SK-N-SH (cell line): Measurements from ENCODE around the gene C20orf144. TPM values are rescaled to one million over a fixed set of nuclear protein-coding genes. Genes with fewer than 3 reads are reported as not detected.

ENCODE experiments used
- CTCF ChIA-PET: fragments of 300-600, 350-600 bp; formaldehyde crosslinking; extraction: SDS; loops from one replicate; lab custom pipeline; 2021; lab: Yijun Ruan, JAX
- POLR2A ChIA-PET: fragments of 350-600 bp; sonication (Branson Sonifier 250); formaldehyde crosslinking; extraction: SDS; loops from one replicate; lab custom pipeline; 2020; ENCODE audit warnings: antibody characterized with exemption, inconsistent platforms; lab: Yijun Ruan, JAX
- DNase-seq: peaks from one replicate; pipeline ENCODE4 v3.0.0; 2012
- H2AFZ ChIP-seq: fragments of 200-600 bp; sonication (generic); 2 replicates; pipeline ENCODE4 v1.8.1; 2016; ENCODE audit warnings: antibody characterized with exemption, mild to moderate bottlenecking, low read depth
- H3F3A ChIP-seq: fragments of 200-600 bp; sonication (generic); replicated peaks from 2 replicates; pipeline ENCODE3; 2016; ENCODE audit warnings: antibody characterized with exemption, mild to moderate bottlenecking; ENCODE audit not compliant: insufficient read depth
- H3K27ac ChIP-seq, 2 experiments: fragments of 200-500 bp in 1 of 2; fragments of 200-600 bp in 1 of 2; sonication (Bioruptor generic) in 1 of 2; sonication (generic), shearing (Covaris generic) in 1 of 2; 2 replicates each; pipeline versions ENCODE4 v1.5.1 to v1.6.1; 2014 to 2016; ENCODE audit warnings: low read depth in 2 of 2, inconsistent platforms in 1 of 2, low read length in 1 of 2, mild to moderate bottlenecking in 1 of 2, mixed read lengths in 1 of 2
- H3K27me3 ChIP-seq: fragments of 200-600 bp; sonication (generic), shearing (Covaris generic); 2 replicates; pipeline ENCODE4 v1.6.1; 2016; ENCODE audit warnings: mixed run types; ENCODE audit not compliant: insufficient read depth
- H3K36me3 ChIP-seq, 2 experiments: fragments of 200-500 bp in 1 of 2; fragments of 200-600 bp in 1 of 2; sonication (Bioruptor generic) in 1 of 2; sonication (generic) in 1 of 2; replicated peaks in 1 of 2; 2 replicates each; pipeline versions ENCODE3 to v1.5.1; 2014 to 2016; ENCODE audit warnings: low read length in 1 of 2, mild to moderate bottlenecking in 1 of 2; ENCODE audit not compliant: insufficient read depth in 2 of 2, control insufficient read depth in 1 of 2
- H3K4me1 ChIP-seq, 2 experiments: fragments of 200-500 bp in 1 of 2; fragments of 200-600 bp in 1 of 2; sonication (Bioruptor generic) in 1 of 2; sonication (generic), shearing (Covaris generic) in 1 of 2; 2 replicates each; pipeline versions ENCODE4 v1.5.1 to v1.6.1; 2014 to 2016; ENCODE audit warnings: low read depth in 1 of 2, low read length in 1 of 2, mixed run types in 1 of 2; ENCODE audit not compliant: insufficient read depth in 2 of 2, control insufficient read depth in 1 of 2
- H3K4me2 ChIP-seq: fragments of 200-600 bp; sonication (generic), shearing (Covaris generic); 2 replicates; pipeline ENCODE4 v1.6.1; 2017; ENCODE audit warnings: mixed run types
- H3K4me3 ChIP-seq, 2 experiments: fragments of 200-500 bp in 1 of 2; fragments of 200-600 bp in 1 of 2; sonication (Bioruptor generic) in 1 of 2; sonication (generic), shearing (Covaris generic) in 1 of 2; 2 replicates each; pipeline versions ENCODE4 v1.5.1 to v1.8.1; 2014 to 2016; ENCODE audit warnings: low read depth in 2 of 2, inconsistent platforms in 1 of 2, low read length in 1 of 2, mild to moderate bottlenecking in 1 of 2, mixed read lengths in 1 of 2, moderate library complexity in 1 of 2
- H3K79me2 ChIP-seq: fragments of 200-600 bp; sonication (generic); 2 replicates; pipeline ENCODE4 v1.8.1; 2017; ENCODE audit warnings: mild to moderate bottlenecking; ENCODE audit not compliant: insufficient read depth
- H3K9ac ChIP-seq: fragments of 200-600 bp; sonication (generic); 2 replicates; pipeline ENCODE4 v1.6.1; 2017; ENCODE audit warnings: mixed run types
- H3K9me2 ChIP-seq: fragments of 200-600 bp; sonication (generic); 2 replicates; pipeline ENCODE4 v1.6.1; 2017; ENCODE audit warnings: mixed run types
- H3K9me3 ChIP-seq: fragments of 200-600 bp; sonication (generic); 2 replicates; pipeline ENCODE4 v1.6.1; 2017; ENCODE audit warnings: mixed run types, mild to moderate bottlenecking, moderate library complexity
- H4K20me1 ChIP-seq: fragments of 200-600 bp; sonication (generic); 2 replicates; pipeline ENCODE4 v1.6.1; 2017; ENCODE audit warnings: mild to moderate bottlenecking, mixed run types; ENCODE audit not compliant: insufficient read depth
- CTCF ChIP-seq: fragments of 200-600 bp; sonication (generic); IDR thresholded peaks from 2 replicates; pipeline ENCODE4 v1.6.1; 2017; ENCODE audit warnings: antibody characterized with exemption, mild to moderate bottlenecking, moderate library complexity
- EZH2phosphoT487 ChIP-seq: fragments of 200-600 bp; sonication (generic); IDR thresholded peaks from 2 replicates; pipeline ENCODE4 v1.6.1; 2017; ENCODE audit warnings: low read depth, mixed run types, mild to moderate bottlenecking, antibody characterized with exemption, moderate library complexity, borderline replicate concordance
- GABPA ChIP-seq: IDR thresholded peaks from 2 replicates; pipeline ENCODE4 v1.4.0; 2012; ENCODE audit warnings: low read depth, mild to moderate bottlenecking
- GATA2 ChIP-seq: sonication (generic); formaldehyde crosslinking; IDR thresholded peaks from 2 replicates; pipeline ENCODE4 v1.5.0; 2020; ENCODE audit warnings: mild to moderate bottlenecking, missing genetic modification reagents
- MAX ChIP-seq: IDR thresholded peaks from 2 replicates; pipeline ENCODE4 v1.4.0; 2012; ENCODE audit warnings: low read depth
- MXI1 ChIP-seq: IDR thresholded peaks from 2 replicates; pipeline ENCODE4 v1.6.1; 2012; ENCODE audit warnings: mild to moderate bottlenecking, low read depth, low read length, improper control_type of control experiment
- NFIC ChIP-seq: IDR thresholded peaks from 2 replicates; pipeline ENCODE4 v1.4.0; 2012; ENCODE audit warnings: borderline replicate concordance
- NRF1 ChIP-seq: IDR thresholded peaks from 2 replicates; pipeline ENCODE4 v1.6.1; 2012; ENCODE audit warnings: low read depth, mild to moderate bottlenecking, low read length
- RAD21 ChIP-seq: IDR thresholded peaks from 2 replicates; pipeline ENCODE4 v1.6.1; 2012; ENCODE audit warnings: mild to moderate bottlenecking, low read length
- RCOR1 ChIP-seq: fragments of 150-350 bp; IDR thresholded peaks from 2 replicates; pipeline ENCODE4 v1.6.1; 2017; ENCODE audit warnings: antibody characterized with exemption, low read length
- RFX5 ChIP-seq: IDR thresholded peaks from 2 replicates; pipeline ENCODE4 v1.6.1; 2012; ENCODE audit warnings: mild to moderate bottlenecking, improper control_type of control experiment, low read length
- TEAD4 ChIP-seq: IDR thresholded peaks from 2 replicates; pipeline ENCODE4 v1.4.0; 2012; ENCODE audit warnings: mild to moderate bottlenecking, borderline replicate concordance; ENCODE audit not compliant: insufficient read depth
- USF1 ChIP-seq: IDR thresholded peaks from 2 replicates; pipeline ENCODE4 v1.4.0; 2012; ENCODE audit warnings: low read depth, borderline replicate concordance
- YY1 ChIP-seq: IDR thresholded peaks from 2 replicates; pipeline ENCODE4 v1.4.0; 2012; ENCODE audit warnings: low read depth, mild to moderate bottlenecking
- WGBS: methylation state at CpG from one replicate; pipeline ENCODE4 v1.1.6; 2017; ENCODE audit warnings: low lambda C conversion rate; 5-methylcytosine and 5-hydroxymethylcytosine counted together
- polyA plus RNA-seq, 3 experiments: library from polyadenylated mRNA; depleted of rRNA; stranded (reverse); fragments of >200 nt; gene quantifications; 2 replicates each; pipeline ENCODE4 v1.2.3, GENCODE V29; 2012
- TF ChIP-seq, protein P1 (sequence below): fragments of 150-350 bp; IDR thresholded peaks from 2 replicates; pipeline ENCODE4 v1.6.1; 2016; ENCODE audit warnings: mild to moderate bottlenecking, low read depth, low read length

The C20orf144 gene
- polyA plus RNA-seq, 1 of the 3 experiments (the other 2 are of a cell fraction): 0.12 TPM

DNA sequence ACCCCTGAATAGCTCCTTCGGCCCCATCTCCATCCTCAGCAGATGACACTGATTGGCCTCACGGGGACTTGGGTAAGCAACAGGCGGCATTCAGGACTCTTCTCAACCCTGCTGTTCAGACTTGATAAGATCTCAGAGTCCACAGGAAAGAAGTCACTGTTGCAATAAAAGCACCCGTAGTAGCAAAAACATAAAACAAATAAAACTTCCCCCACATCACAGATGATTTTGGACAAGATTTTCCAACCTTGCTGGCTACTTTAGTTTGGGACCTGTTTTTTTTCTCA is 17.1 kb upstream of the C20orf144 start:
- Histone ChIP-seq H3K4me2 (no peak overlapping the region), H3F3A (peaks cover 16% of the 10 kb centered on the region), H3K27ac (no peak overlapping the region; a peak in 1 of 4 replicates), H2AFZ (no peak overlapping the region), H3K27me3 (no peaks in the 10 kb centered on the region), H4K20me1 (peaks cover 32% of the 10 kb centered on the region), H3K4me1 (peaks cover 13 to 36% of the 10 kb centered on the region in 2 experiments; a peak in 3 of 4 replicates), H3K79me2 (no peaks in the 10 kb centered on the region), H3K4me3 (no peak overlapping the region), H3K9me3 (no peaks in the 10 kb centered on the region), H3K9ac (no peak overlapping the region), H3K36me3 (peaks cover 7 to 31% of the 10 kb centered on the region in 2 experiments), H3K9me2 (no peaks in the 10 kb centered on the region)
- DNase-seq: peak; percentile 19
- ChIA-PET CTCF (interaction anchor here (1.1 to 1.5 kb wide), 2 partner anchors 13 to 188 kb away, joined by 3 to 5 read pairs; no protein-coding TSS in a partner anchor), POLR2A (no interaction called here)
- TF ChIP-seq RCOR1 (no peak), RFX5 (no peak), TEAD4 (no peak), GATA2 (CRISPR knock-in tag) (no peak; the same call in 1 of the 2 replicates), RAD21 (no peak)
- 19% methylated on average over 1 of the region's 4 CpGs for WGBS

GRCh38 chr20:33645396-33645795 is 16.7 kb upstream of the C20orf144 start:
- H3K4me1 ChIP-seq: peaks cover 13 to 39% of the 10 kb centered on the region in 2 experiments; a peak in 3 of 4 replicates
- no peaks in the 10 kb centered on the region for H3K9me2 ChIP-seq
- H3K36me3 ChIP-seq: peaks cover 7 to 28% of the 10 kb centered on the region in 2 experiments
- 89% methylated on average over 2 of the region's 2 CpGs for WGBS
- ChIA-PET CTCF (interaction anchor here (1.5 kb wide), 1 partner anchor 13 kb away, joined by 3 read pairs; no protein-coding TSS in a partner anchor), POLR2A (no interaction called here)
- H3K27me3 ChIP-seq: no peaks in the 10 kb centered on the region
- H3K4me2 ChIP-seq: no peak overlapping the region
- H2AFZ ChIP-seq: no peak overlapping the region
- peaks cover 32% of the 10 kb centered on the region for H4K20me1 ChIP-seq
- no peak for DNase-seq
- peaks cover 16% of the 10 kb centered on the region for H3F3A ChIP-seq
- TF ChIP-seq GABPA (no peak), RFX5 (no peak), CTCF (no peak), MAX (no peak), YY1 (no peak), NFIC (no peak), EZH2phosphoT487 (no peak), USF1 (no peak), NRF1 (no peak), MXI1 (no peak)
- TF ChIP-seq, protein P1, sequence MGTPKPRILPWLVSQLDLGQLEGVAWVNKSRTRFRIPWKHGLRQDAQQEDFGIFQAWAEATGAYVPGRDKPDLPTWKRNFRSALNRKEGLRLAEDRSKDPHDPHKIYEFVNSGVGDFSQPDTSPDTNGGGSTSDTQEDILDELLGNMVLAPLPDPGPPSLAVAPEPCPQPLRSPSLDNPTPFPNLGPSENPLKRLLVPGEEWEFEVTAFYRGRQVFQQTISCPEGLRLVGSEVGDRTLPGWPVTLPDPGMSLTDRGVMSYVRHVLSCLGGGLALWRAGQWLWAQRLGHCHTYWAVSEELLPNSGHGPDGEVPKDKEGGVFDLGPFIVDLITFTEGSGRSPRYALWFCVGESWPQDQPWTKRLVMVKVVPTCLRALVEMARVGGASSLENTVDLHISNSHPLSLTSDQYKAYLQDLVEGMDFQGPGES: no peak
- no peaks in the 10 kb centered on the region for H3K9me3 ChIP-seq
- no peaks in the 10 kb centered on the region for H3K79me2 ChIP-seq
- H3K27ac ChIP-seq: no peak overlapping the region; a peak in 1 of 4 replicates
- H3K9ac ChIP-seq: no peak overlapping the region
- H3K4me3 ChIP-seq: no peak overlapping the region
